PC-3 (cell line): ENCODE results near the gene ZFP1. TPM values are rescaled to one million over a fixed set of nuclear protein-coding genes. Genes with fewer than 3 reads are reported as not detected.

ENCODE experiments used
- ATAC-seq: fragments of 200-7000 bp; cut with Tn5 transposase; 2 replicates; pipeline ENCODE4 v1.9.1; 2020; ENCODE audit warnings: mild to moderate bottlenecking, moderate library complexity
- BruUV-seq: library from RNA; stranded (reverse); fragments of 400-500 nt; replicated peaks from 2 replicates; lab custom pipeline; 2021; lab: Mats Ljungman, UMichigan
- CTCF ChIA-PET: fragments of 300-600 bp; sonication (Branson Sonifier 250); formaldehyde crosslinking; loops from one replicate; lab custom pipeline; 2022; ENCODE audit warnings: antibody characterized with exemption; lab: Charles Lee
- POLR2A ChIA-PET: fragments of 300-600 bp; sonication (Branson Sonifier 250); formaldehyde crosslinking; loops from one replicate; lab custom pipeline; 2022; ENCODE audit warnings: antibody characterized with exemption; ENCODE audit not compliant: unreplicated experiment; lab: Charles Lee
- DNase-seq: peaks from one replicate; pipeline ENCODE4 v3.0.0-alpha.2; 2015
- H2AFZ ChIP-seq: fragments of 300-600 bp; sonication (generic); 2 replicates; pipeline ENCODE4 v1.6.0; 2016; ENCODE audit warnings: antibody characterized with exemption, low read length
- H3F3A ChIP-seq: fragments of 300-600 bp; sonication (generic); one replicate; pipeline ENCODE4 v1.6.0; 2017; ENCODE audit warnings: antibody characterized with exemption, low read length, control low read depth, mild to moderate bottlenecking; ENCODE audit not compliant: unreplicated experiment
- H3K27ac ChIP-seq: fragments of 300-600 bp; sonication (generic); 2 replicates; pipeline ENCODE4 v1.5.1; 2016; ENCODE audit warnings: mild to moderate bottlenecking, low read length
- H3K27me3 ChIP-seq: fragments of 300-600 bp; sonication (generic); 2 replicates; pipeline ENCODE4 v1.6.1; 2016; ENCODE audit warnings: low read length, mixed read lengths
- H3K36me3 ChIP-seq: fragments of 300-600 bp; sonication (generic); 2 replicates; pipeline ENCODE4 v1.6.1; 2016; ENCODE audit warnings: low read depth, mixed run types, low read length, mixed read lengths
- H3K4me1 ChIP-seq: fragments of 300-600 bp; sonication (generic); 2 replicates; pipeline ENCODE4 v1.5.1; 2016; ENCODE audit warnings: low read length; ENCODE audit not compliant: insufficient read depth
- H3K4me2 ChIP-seq: fragments of 300-600 bp; sonication (generic); 2 replicates; pipeline ENCODE4 v1.6.0; 2016; ENCODE audit warnings: low read length
- H3K4me3 ChIP-seq: fragments of 300-600 bp; sonication (generic); 2 replicates; pipeline ENCODE4 v1.5.1; 2016; ENCODE audit warnings: mild to moderate bottlenecking, low read length, mixed read lengths
- H3K79me2 ChIP-seq: fragments of 300-600 bp; sonication (generic); 2 replicates; pipeline ENCODE4 v1.6.1; 2017; ENCODE audit warnings: low read length, mixed read lengths
- H3K9ac ChIP-seq: fragments of 300-600 bp; sonication (generic); 2 replicates; pipeline ENCODE4 v1.6.0; 2016; ENCODE audit warnings: mild to moderate bottlenecking, low read length
- H3K9me2 ChIP-seq: fragments of 300-600 bp; sonication (generic); replicated peaks from 2 replicates; pipeline ENCODE4 v1.6.1; 2016; ENCODE audit warnings: mixed run types, low read length, mixed read lengths
- H3K9me3 ChIP-seq: fragments of 300-600 bp; sonication (generic); 2 replicates; pipeline ENCODE4 v1.6.1; 2016; ENCODE audit warnings: low read length, mixed read lengths
- H4K20me1 ChIP-seq: fragments of 300-600 bp; sonication (generic); 2 replicates; pipeline ENCODE4 v1.6.1; 2016; ENCODE audit warnings: low read length, mixed read lengths
- EZH2 ChIP-seq: fragments of 300-600 bp; sonication (generic); IDR thresholded peaks from one replicate; pipeline ENCODE4 v1.6.1; 2017; ENCODE audit warnings: antibody characterized with exemption, mild to moderate bottlenecking, low read length; ENCODE audit not compliant: unreplicated experiment
- EZH2phosphoT487 ChIP-seq: fragments of 300-600 bp; sonication (generic); IDR thresholded peaks from 2 replicates; pipeline ENCODE4 v1.6.1; 2018; ENCODE audit warnings: mild to moderate bottlenecking, antibody characterized with exemption, low read length, borderline replicate concordance
- intact Hi-C: fragments of 100-400 bp; cut with micrococcal nuclease; formaldehyde crosslinking; loops from 2 replicates; pipeline ENCODE4 v1.9.0; 2023
- total RNA-seq: library from RNA; depleted of rRNA; stranded (reverse); fragments of >200 nt; gene quantifications from 2 replicates; pipeline ENCODE4 v1.2.3, GENCODE V29; 2014
- TF ChIP-seq, protein P1 (sequence below): fragments of 300-600 bp; sonication (generic); conservative IDR thresholded peaks from 2 replicates; pipeline ENCODE4 v1.5.1; 2017; ENCODE audit warnings: antibody characterized with exemption, low read depth, mild to moderate bottlenecking, low read length

The ZFP1 gene
- total RNA-seq, 1 experiment from 2014 or later = 3.3 TPM

- TF ChIP-seq EZH2phosphoT487 (no peak), EZH2 (no peak)
- TF ChIP-seq, protein P1, sequence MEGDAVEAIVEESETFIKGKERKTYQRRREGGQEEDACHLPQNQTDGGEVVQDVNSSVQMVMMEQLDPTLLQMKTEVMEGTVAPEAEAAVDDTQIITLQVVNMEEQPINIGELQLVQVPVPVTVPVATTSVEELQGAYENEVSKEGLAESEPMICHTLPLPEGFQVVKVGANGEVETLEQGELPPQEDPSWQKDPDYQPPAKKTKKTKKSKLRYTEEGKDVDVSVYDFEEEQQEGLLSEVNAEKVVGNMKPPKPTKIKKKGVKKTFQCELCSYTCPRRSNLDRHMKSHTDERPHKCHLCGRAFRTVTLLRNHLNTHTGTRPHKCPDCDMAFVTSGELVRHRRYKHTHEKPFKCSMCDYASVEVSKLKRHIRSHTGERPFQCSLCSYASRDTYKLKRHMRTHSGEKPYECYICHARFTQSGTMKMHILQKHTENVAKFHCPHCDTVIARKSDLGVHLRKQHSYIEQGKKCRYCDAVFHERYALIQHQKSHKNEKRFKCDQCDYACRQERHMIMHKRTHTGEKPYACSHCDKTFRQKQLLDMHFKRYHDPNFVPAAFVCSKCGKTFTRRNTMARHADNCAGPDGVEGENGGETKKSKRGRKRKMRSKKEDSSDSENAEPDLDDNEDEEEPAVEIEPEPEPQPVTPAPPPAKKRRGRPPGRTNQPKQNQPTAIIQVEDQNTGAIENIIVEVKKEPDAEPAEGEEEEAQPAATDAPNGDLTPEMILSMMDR = no peak
- peaks cover 14% of the 10 kb centered on the region; the same call in 1 of the 2 replicates for H3K79me2 ChIP-seq
- no peaks in the 10 kb centered on the region for H3K27me3 ChIP-seq
- no TSS peak for BruUV-seq
- H3K9ac ChIP-seq = peak overlapping the region; percentile 65; the same call in 1 of the 2 replicates
- H2AFZ ChIP-seq = no peak overlapping the region
- DNase-seq (no peak), ATAC-seq (no peak)
- no peaks in the 10 kb centered on the region for H3K36me3 ChIP-seq
- H3K4me2 ChIP-seq = no peak overlapping the region
- H3K9me2 ChIP-seq = no peaks in the 10 kb centered on the region
- intact Hi-C loops = no loop called here
- H3K27ac ChIP-seq = peak overlapping the region; percentile 97; the same call in 1 of the 2 replicates
- H3K9me3 ChIP-seq = no peaks in the 10 kb centered on the region
- CTCF ChIA-PET = no interaction called here
- H3K4me3 ChIP-seq = no peak overlapping the region
- POLR2A ChIA-PET = interaction anchor here (0.5 kb wide), 1 partner anchor 106 kb away, joined by 3 read pairs; no protein-coding TSS in a partner anchor
- peaks cover 3% of the 10 kb centered on the region for H3F3A ChIP-seq
- H4K20me1 ChIP-seq = no peaks in the 10 kb centered on the region
- peaks cover 43% of the 10 kb centered on the region for H3K4me1 ChIP-seq
These were observed 40.8 kb upstream of the ZFP1 start for GRCh38 chr16:75107505-75107904.

GRCh38 chr16:75108792-75109731 is 39.3 kb upstream of the ZFP1 start:
- H3K36me3 ChIP-seq = no peaks in the 10 kb centered on the region
- CTCF ChIA-PET = interaction anchor here (4.0 kb wide), 1 partner anchor 110 kb away, joined by 44 read pairs; the partner anchor contains the start of gene ZNRF1
- intact Hi-C loops = loop anchor here (2.0 kb wide), 1 partner anchor 44 kb away; no protein-coding TSS in a partner anchor
- no peaks in the 10 kb centered on the region for H3K9me2 ChIP-seq
- H3K27ac ChIP-seq = peak overlapping the region; percentile 97
- H3K27me3 ChIP-seq = no peaks in the 10 kb centered on the region
- DNase-seq (peak; percentile 97), ATAC-seq (peak; percentile 72)
- H3K9me3 ChIP-seq = no peaks in the 10 kb centered on the region
- H3K9ac ChIP-seq = peak overlapping the region; percentile 81
- H2AFZ ChIP-seq = no peak overlapping the region
- peaks cover 43% of the 10 kb centered on the region for H3K4me1 ChIP-seq
- BruUV-seq = no TSS peak
- H3K4me2 ChIP-seq = peak overlapping the region; percentile 78
- peaks cover 13% of the 10 kb centered on the region; the same call in 1 of the 2 replicates for H3K79me2 ChIP-seq
- no peaks in the 10 kb centered on the region for H4K20me1 ChIP-seq
- POLR2A ChIA-PET = interaction anchor here (0.6 kb wide), 2 partner anchors 81 to 156 kb away, joined by 3 to 5 read pairs; no protein-coding TSS in a partner anchor
- no peak for TF ChIP-seq EZH2
- TF ChIP-seq, protein P1 = no peak
- peak; percentile 82 for TF ChIP-seq EZH2phosphoT487
- H3F3A ChIP-seq = peaks cover 3% of the 10 kb centered on the region
- H3K4me3 ChIP-seq = peak overlapping the region; percentile 37
